Sigmoid colon (tissue), 4 donors: Measurements from ENCODE around the gene CORO1C.

Experiments used
- CTCF ChIP-seq, 4 experiments: fragments of 450-650 bp in 3 of 4; fragments of 200-600 bp in 1 of 4; IDR thresholded peaks; one replicate each; pipeline ENCODE4 v1.5.1; 2016 to 2019; ENCODE audit warnings: antibody characterized with exemption in 4 of 4, mild to moderate bottlenecking in 3 of 4, moderate library complexity in 2 of 4
- EP300 ChIP-seq, 4 donors: sonication (generic); formaldehyde crosslinking; IDR thresholded peaks; one replicate each; pipeline ENCODE4 v1.6.1; 2017; ENCODE audit warnings: antibody characterized with exemption in 4 of 4
- POLR2A ChIP-seq, 2 donors: fragments of 450-650 bp; IDR thresholded peaks; one replicate each; pipeline ENCODE4 v1.6.1; 2016; ENCODE audit warnings: antibody characterized with exemption in 2 of 2, mild to moderate bottlenecking in 2 of 2, moderate library complexity in 2 of 2
- POLR2AphosphoS5 ChIP-seq, 4 donors: sonication (generic); formaldehyde crosslinking; IDR thresholded peaks; one replicate each; pipeline ENCODE4 v1.6.1; 2017; ENCODE audit warnings: antibody characterized with exemption in 4 of 4

GRCh38 chr12:108712165-108712924 is 19.0 kb downstream of the CORO1C start:
- TF ChIP-seq POLR2A (IDR thresholded peaks at IDR 0.05) (no peak), CTCF (IDR thresholded peaks at IDR 0.05) (no peak), EP300 (IDR thresholded peaks at IDR 0.05) (no peak), POLR2AphosphoS5 (IDR thresholded peaks at IDR 0.05) (no peak)
